Smooth muscle cell (in vitro differentiated cells): ENCODE measurements around the gene PSD2. TPM values are rescaled to one million over a fixed set of nuclear protein-coding genes. Genes with fewer than 3 reads are reported as not detected.

ENCODE experiments used
- DNase-seq: peaks from one replicate; lab custom pipeline; 2025; ENCODE audit not compliant: unreplicated experiment; lab: John Stamatoyannopoulos, UW
- H2AFZ ChIP-seq: fragments of 200-600 bp; sonication (generic); 2 replicates; pipeline ENCODE4 v1.6.0; 2016; ENCODE audit warnings: antibody characterized with exemption, low read depth, mild to moderate bottlenecking
- H3F3A ChIP-seq: fragments of 200-600 bp; sonication (generic); 2 replicates; pipeline ENCODE4 v1.6.0; 2017; ENCODE audit warnings: antibody characterized with exemption, low read depth
- H3K27ac ChIP-seq: fragments of 200-600 bp; sonication (generic); 2 replicates; pipeline ENCODE4 v1.5.1; 2016; ENCODE audit warnings: low read depth, mild to moderate bottlenecking
- H3K27me3 ChIP-seq: fragments of 200-600 bp; sonication (generic); 2 replicates; pipeline ENCODE4 v1.6.1; 2016; ENCODE audit warnings: low read depth, mild to moderate bottlenecking
- H3K36me3 ChIP-seq: fragments of 200-600 bp; sonication (generic); 2 replicates; pipeline ENCODE4 v1.5.1; 2016; ENCODE audit warnings: low read depth
- H3K4me1 ChIP-seq: fragments of 200-600 bp; sonication (generic); 2 replicates; pipeline ENCODE4 v1.5.1; 2016; ENCODE audit warnings: low read depth
- H3K4me2 ChIP-seq: fragments of 200-600 bp; sonication (generic); 2 replicates; pipeline ENCODE4 v1.6.0; 2016; ENCODE audit warnings: mild to moderate bottlenecking
- H3K4me3 ChIP-seq: fragments of 200-600 bp; sonication (generic); 2 replicates; pipeline ENCODE4 v1.5.1; 2016; ENCODE audit warnings: mild to moderate bottlenecking
- H3K79me2 ChIP-seq: fragments of 200-600 bp; sonication (generic); 2 replicates; pipeline ENCODE4 v1.6.0; 2016; ENCODE audit warnings: low read depth, mild to moderate bottlenecking
- H3K9ac ChIP-seq: fragments of 200-600 bp; sonication (generic); 2 replicates; pipeline ENCODE4 v1.6.0; 2016; ENCODE audit warnings: low read depth
- H3K9me3 ChIP-seq: fragments of 200-600 bp; sonication (generic); replicated peaks from 2 replicates; pipeline ENCODE4 v1.5.1; 2016; ENCODE audit warnings: low read depth
- H4K20me1 ChIP-seq: fragments of 200-600 bp; sonication (generic); 2 replicates; pipeline ENCODE4 v1.6.0; 2016; ENCODE audit warnings: low read depth
- WGBS: methylation state at CpG from one replicate; pipeline ENCODE4 v1.1.7; 2016; ENCODE audit warnings: low lambda C conversion rate; 5-methylcytosine and 5-hydroxymethylcytosine counted together
- polyA plus RNA-seq: library from polyadenylated mRNA; unstranded; fragments of >200 nt; fragmentation: Nextera tagmentation; extraction: Ambion mirVana; gene quantifications from 2 replicates; pipeline ENCODE4 v1.2.1, GENCODE V29; 2016
- total RNA-seq: library from RNA; depleted of rRNA; stranded (reverse); fragments of >200 nt; gene quantifications from 2 replicates; pipeline ENCODE4 v1.2.3, GENCODE V29; 2014
- TF ChIP-seq, protein P1 (sequence below): fragments of 200-600 bp; sonication (generic); IDR thresholded peaks from 2 replicates; pipeline ENCODE4 v1.5.1; 2017; ENCODE audit warnings: borderline replicate concordance, mild to moderate bottlenecking, antibody characterized with exemption; ENCODE audit not compliant: insufficient read depth, poor library complexity, severe bottlenecking

PSD2 gene
- total and polyA plus RNA-seq, 2 experiments from 2014 or later, result 0.54 to 0.81 TPM

DNA sequence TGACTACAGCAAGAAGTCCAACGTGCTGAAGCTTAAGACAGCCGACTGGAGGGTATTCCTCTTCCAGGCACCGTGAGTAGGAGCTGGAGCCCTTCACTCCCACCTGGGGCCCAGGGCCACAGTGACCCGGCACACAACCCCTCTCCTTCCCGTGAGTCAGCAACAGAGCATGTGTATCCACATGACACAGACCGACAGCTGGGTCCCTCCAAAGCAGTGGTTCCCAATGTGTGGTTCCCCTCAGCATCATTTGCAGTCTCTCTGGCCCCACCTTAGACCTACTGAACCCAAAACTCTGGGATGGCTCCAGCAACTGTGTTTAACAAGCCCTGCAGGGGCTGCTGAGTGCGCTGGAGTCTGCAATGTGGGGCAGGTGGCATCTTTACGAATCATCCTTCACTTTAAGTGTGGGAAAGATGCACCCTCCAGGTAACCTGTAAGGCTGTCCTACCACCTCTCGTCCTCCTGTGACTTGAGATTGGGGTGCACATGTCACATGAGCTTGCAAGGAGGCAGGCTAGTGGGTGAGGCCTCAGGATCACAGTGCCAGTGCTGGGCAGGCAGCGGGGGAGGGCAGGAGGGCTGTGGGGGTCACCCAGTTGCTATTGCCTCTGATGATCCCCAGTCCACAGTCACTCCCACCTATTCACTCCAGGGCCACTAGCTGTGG is 42.2 kb downstream of the PSD2 start:
- WGBS, result 85% methylated on average over 10 of the region's 10 CpGs
- no peak for DNase-seq
- Histone ChIP-seq H3K27me3 (peaks cover 35% of the 10 kb centered on the region), H3K27ac (no peak overlapping the region), H4K20me1 (no peaks in the 10 kb centered on the region), H2AFZ (no peak overlapping the region), H3F3A (no peaks in the 10 kb centered on the region), H3K4me2 (no peak overlapping the region), H3K9me3 (no peaks in the 10 kb centered on the region), H3K9ac (no peak overlapping the region), H3K36me3 (no peaks in the 10 kb centered on the region), H3K79me2 (no peaks in the 10 kb centered on the region), H3K4me1 (no peaks in the 10 kb centered on the region), H3K4me3 (no peak overlapping the region)
- TF ChIP-seq, protein P1, sequence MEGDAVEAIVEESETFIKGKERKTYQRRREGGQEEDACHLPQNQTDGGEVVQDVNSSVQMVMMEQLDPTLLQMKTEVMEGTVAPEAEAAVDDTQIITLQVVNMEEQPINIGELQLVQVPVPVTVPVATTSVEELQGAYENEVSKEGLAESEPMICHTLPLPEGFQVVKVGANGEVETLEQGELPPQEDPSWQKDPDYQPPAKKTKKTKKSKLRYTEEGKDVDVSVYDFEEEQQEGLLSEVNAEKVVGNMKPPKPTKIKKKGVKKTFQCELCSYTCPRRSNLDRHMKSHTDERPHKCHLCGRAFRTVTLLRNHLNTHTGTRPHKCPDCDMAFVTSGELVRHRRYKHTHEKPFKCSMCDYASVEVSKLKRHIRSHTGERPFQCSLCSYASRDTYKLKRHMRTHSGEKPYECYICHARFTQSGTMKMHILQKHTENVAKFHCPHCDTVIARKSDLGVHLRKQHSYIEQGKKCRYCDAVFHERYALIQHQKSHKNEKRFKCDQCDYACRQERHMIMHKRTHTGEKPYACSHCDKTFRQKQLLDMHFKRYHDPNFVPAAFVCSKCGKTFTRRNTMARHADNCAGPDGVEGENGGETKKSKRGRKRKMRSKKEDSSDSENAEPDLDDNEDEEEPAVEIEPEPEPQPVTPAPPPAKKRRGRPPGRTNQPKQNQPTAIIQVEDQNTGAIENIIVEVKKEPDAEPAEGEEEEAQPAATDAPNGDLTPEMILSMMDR, result no peak

DNA sequence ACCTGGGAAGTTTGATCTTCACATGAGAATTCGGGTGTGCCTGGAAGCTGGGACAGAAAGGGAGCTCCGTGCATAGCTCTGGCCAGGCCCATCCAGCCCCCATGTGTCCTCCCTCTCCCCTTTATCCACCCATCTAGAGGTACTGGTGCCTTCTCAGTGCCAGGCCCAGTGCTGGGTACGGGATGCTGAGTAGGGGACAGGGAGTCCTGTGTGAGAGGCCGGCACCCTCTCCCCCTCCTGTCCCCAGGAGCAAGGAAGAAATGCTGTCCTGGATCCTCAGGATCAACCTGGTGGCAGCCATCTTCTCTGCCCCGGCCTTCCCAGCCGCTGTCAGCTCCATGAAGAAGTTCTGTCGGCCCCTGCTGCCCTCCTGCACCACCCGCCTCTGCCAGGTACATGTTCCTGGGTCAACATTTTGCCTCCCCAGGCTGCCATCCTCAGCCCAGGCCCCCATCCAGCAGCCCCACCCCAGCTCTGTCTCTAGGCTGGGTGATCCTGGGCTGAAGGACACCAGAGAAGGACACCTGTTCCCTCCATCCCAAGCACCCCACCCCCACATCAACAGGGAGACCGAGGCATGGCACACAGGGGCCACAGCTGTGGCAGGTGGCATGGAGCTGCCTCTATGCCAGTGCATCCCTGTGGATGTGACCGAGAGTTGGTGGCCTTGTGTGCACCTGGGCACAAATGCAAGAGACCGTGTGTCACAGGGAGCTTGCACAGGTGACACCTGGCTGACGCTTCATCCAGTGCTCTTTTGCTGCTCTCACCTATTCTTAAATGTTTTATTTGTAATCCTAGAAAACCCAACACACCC is 43.0 kb downstream of the PSD2 start:
- TF ChIP-seq, protein P1, result no peak
- H2AFZ ChIP-seq, result no peak overlapping the region
- peaks cover 35% of the 10 kb centered on the region for H3K27me3 ChIP-seq
- no peaks in the 10 kb centered on the region for H4K20me1 ChIP-seq
- no peak for DNase-seq
- no peak overlapping the region for H3K4me2 ChIP-seq
- H3K9me3 ChIP-seq, result no peaks in the 10 kb centered on the region
- H3K4me3 ChIP-seq, result no peak overlapping the region
- no peaks in the 10 kb centered on the region for H3F3A ChIP-seq
- no peaks in the 10 kb centered on the region for H3K4me1 ChIP-seq
- H3K27ac ChIP-seq, result no peak overlapping the region
- WGBS, result 85% methylated on average over 12 of the region's 12 CpGs
- H3K79me2 ChIP-seq, result no peaks in the 10 kb centered on the region
- no peaks in the 10 kb centered on the region for H3K36me3 ChIP-seq
- H3K9ac ChIP-seq, result no peak overlapping the region

DNA sequence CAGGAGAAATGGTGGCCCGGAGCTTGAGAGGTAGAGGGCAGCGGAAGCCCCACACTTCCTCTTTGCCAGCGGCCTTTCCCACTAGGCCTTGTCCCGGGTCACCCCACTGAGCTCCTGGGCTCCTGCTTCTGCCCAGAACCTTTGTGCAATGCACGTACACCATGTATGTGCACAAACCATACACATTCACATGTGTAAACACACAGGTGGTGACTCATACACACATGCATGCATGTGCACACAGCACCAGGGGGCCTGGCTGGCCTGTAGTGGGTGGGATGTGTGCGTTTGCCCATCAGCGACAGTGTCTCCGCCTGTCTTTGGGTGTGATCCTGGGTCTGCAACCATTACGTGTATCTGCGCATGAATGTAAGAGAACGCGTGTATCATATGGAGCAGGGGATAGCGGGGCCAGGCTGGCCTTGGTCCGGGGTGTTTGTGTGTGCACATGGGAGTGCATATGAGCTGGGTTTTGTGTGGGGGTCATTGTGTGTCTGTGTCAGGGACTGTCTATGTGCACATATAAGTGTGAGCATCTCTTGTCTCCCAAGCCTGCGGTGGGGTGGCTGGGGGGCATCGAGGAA is 43.7 kb downstream of the PSD2 start:
- Histone ChIP-seq H4K20me1 (no peaks in the 10 kb centered on the region), H3K36me3 (no peaks in the 10 kb centered on the region), H3K9me3 (no peaks in the 10 kb centered on the region), H3F3A (no peaks in the 10 kb centered on the region), H3K4me2 (no peak overlapping the region), H3K4me1 (no peaks in the 10 kb centered on the region), H3K4me3 (no peak overlapping the region), H2AFZ (no peak overlapping the region), H3K27ac (no peak overlapping the region), H3K9ac (no peak overlapping the region), H3K79me2 (no peaks in the 10 kb centered on the region), H3K27me3 (peaks cover 30% of the 10 kb centered on the region)
- TF ChIP-seq, protein P1, result no peak
- 92% methylated on average over 16 of the region's 16 CpGs for WGBS
- no peak for DNase-seq
